Endothelial cell (in vitro differentiated cells): Measurements from ENCODE around the gene TSPAN13. TPM values are rescaled to one million over a fixed set of nuclear protein-coding genes. Genes with fewer than 3 reads are reported as not detected.

Experiments
- DNase-seq: peaks from one replicate; pipeline ENCODE4 v3.0.0; 2021; ENCODE audit warnings: low spot score
- H3K27ac Mint-ChIP-seq: one replicate; pipeline ENCODE4 v1.8.0; 2021; ENCODE audit warnings: mixed read lengths, inconsistent platforms; ENCODE audit not compliant: unreplicated experiment
- H3K27me3 Mint-ChIP-seq: one replicate; pipeline ENCODE4 v1.8.0; 2021; ENCODE audit warnings: mild to moderate bottlenecking, moderate library complexity, mixed read lengths, inconsistent platforms; ENCODE audit not compliant: unreplicated experiment
- H3K36me3 Mint-ChIP-seq: one replicate; pipeline ENCODE4 v1.8.0; 2021; ENCODE audit warnings: mild to moderate bottlenecking, low read depth, mixed read lengths, inconsistent platforms; ENCODE audit not compliant: unreplicated experiment
- H3K4me1 Mint-ChIP-seq: one replicate; pipeline ENCODE4 v1.8.0; 2021; ENCODE audit warnings: mild to moderate bottlenecking, mixed read lengths, inconsistent platforms; ENCODE audit not compliant: unreplicated experiment
- H3K4me3 Mint-ChIP-seq: one replicate; pipeline ENCODE4 v1.8.0; 2021; ENCODE audit warnings: mild to moderate bottlenecking, mixed read lengths, inconsistent platforms; ENCODE audit not compliant: unreplicated experiment
- H3K9me3 Mint-ChIP-seq: one replicate; pipeline ENCODE4 v1.8.0; 2021; ENCODE audit warnings: mixed read lengths, inconsistent platforms; ENCODE audit not compliant: unreplicated experiment
- total RNA-seq: library from RNA; stranded (reverse); fragmentation: NEBNext Ultra II Directional; extraction: Animal tissue kit (Norgen Biotek cat#: 25700); gene quantifications from one replicate; pipeline ENCODE4 v1.2.1, GENCODE V29; 2021; ENCODE audit not compliant: unreplicated experiment
- TF ChIP-seq, protein P1 (sequence below): fragments of 200-600 bp; sonication (generic); IDR thresholded peaks from one replicate; pipeline ENCODE4 v1.5.0; 2021; ENCODE audit warnings: antibody characterized with exemption; ENCODE audit not compliant: unreplicated experiment

Gene TSPAN13
- total RNA-seq, 1 donor from 2014 or later: 82.0 TPM

DNA sequence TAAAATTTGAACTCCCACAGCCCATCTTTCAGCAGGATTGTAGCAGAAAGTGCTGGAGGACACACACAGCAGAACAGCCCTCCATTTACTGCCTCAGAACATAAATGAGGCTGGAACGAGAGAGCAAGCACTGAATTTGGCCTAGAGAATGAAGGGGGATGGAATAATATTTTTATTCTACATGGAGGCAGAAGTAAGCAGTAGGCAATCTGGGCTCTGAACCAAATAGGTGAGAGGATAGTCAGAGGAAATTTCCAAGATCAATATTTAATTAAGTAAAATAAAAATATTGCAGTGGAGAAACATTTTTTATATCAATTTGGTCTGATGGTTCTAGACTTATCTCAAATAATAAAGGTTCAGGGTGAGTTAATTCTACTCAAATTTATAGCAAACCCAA is 29.2 kb upstream of the TSPAN13 start:
- Mint-ChIP-seq H3K4me3 (no peak overlapping the region), H3K4me1 (peaks cover 6% of the 10 kb centered on the region), H3K27ac (no peak overlapping the region), H3K36me3 (no peaks in the 10 kb centered on the region), H3K9me3 (no peaks in the 10 kb centered on the region), H3K27me3 (no peaks in the 10 kb centered on the region)
- no peak for DNase-seq
- TF ChIP-seq, protein P1, sequence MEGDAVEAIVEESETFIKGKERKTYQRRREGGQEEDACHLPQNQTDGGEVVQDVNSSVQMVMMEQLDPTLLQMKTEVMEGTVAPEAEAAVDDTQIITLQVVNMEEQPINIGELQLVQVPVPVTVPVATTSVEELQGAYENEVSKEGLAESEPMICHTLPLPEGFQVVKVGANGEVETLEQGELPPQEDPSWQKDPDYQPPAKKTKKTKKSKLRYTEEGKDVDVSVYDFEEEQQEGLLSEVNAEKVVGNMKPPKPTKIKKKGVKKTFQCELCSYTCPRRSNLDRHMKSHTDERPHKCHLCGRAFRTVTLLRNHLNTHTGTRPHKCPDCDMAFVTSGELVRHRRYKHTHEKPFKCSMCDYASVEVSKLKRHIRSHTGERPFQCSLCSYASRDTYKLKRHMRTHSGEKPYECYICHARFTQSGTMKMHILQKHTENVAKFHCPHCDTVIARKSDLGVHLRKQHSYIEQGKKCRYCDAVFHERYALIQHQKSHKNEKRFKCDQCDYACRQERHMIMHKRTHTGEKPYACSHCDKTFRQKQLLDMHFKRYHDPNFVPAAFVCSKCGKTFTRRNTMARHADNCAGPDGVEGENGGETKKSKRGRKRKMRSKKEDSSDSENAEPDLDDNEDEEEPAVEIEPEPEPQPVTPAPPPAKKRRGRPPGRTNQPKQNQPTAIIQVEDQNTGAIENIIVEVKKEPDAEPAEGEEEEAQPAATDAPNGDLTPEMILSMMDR: no peak

DNA sequence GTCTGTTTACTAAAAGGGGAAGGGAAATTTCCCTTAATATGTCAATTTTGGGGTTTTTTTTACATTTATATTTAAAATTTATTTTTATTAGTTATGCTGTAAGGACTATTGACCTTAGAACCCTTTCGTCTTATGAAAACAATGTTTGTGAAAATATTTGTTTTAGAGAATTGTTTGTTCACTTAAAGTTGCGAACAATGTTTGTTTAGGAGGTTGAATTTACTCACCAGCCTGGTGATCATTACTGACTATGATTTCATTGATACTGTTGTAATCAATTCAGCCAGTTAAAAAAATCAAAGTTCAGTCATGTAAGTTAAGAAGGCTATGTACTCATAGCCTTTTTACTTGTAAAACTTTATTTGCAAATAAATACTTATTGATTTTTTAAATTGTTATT is 27.4 kb upstream of the TSPAN13 start:
- H3K36me3 Mint-ChIP-seq: no peaks in the 10 kb centered on the region
- H3K4me3 Mint-ChIP-seq: no peak overlapping the region
- H3K27ac Mint-ChIP-seq: no peak overlapping the region
- TF ChIP-seq, protein P1: no peak
- DNase-seq: no peak
- no peaks in the 10 kb centered on the region for H3K4me1 Mint-ChIP-seq
- no peaks in the 10 kb centered on the region for H3K27me3 Mint-ChIP-seq
- H3K9me3 Mint-ChIP-seq: no peaks in the 10 kb centered on the region

DNA sequence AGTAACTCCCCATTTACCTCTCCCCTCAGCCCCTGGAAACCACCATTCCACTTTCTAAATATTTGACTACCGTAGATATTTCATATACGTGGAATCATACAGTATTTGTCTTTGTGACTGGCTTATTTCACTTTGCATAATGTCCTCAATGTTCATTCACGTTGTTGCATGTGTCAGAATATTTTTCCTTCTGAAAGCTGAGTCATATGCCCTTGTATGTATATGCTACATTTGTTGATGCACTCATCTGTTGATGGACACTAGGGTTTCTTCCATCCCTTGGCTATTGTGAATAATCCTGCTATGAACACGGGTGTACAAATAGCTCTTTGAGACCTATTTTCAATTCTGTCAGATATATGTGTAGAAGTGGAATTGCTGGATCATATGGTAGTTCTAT is 25.8 kb upstream of the TSPAN13 start:
- peaks cover 3% of the 10 kb centered on the region for H3K27me3 Mint-ChIP-seq
- no peak overlapping the region for H3K4me3 Mint-ChIP-seq
- no peak overlapping the region for H3K27ac Mint-ChIP-seq
- no peaks in the 10 kb centered on the region for H3K9me3 Mint-ChIP-seq
- TF ChIP-seq, protein P1: no peak
- peaks cover 2% of the 10 kb centered on the region for H3K4me1 Mint-ChIP-seq
- no peaks in the 10 kb centered on the region for H3K36me3 Mint-ChIP-seq
- no peak for DNase-seq

DNA sequence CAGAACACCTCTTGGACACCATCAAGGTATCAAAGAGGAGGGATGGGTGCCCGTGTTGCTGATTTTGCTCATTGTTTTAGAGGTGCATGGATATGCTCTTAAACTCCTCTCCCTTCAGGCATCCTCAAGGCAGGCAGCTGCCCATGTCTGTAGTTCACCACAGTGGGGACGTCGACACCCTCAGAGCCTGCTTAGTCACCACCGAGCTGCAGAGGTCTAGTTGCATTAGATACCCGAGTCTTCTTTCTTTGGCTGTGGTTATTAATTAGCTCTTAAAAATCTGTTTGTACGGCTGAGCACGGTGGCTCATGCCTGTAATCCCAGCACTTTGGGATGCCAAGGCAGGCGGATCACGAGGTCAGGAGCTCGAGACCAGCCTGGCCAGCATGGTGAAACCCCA is 24.7 kb upstream of the TSPAN13 start:
- DNase-seq: no peak
- no peaks in the 10 kb centered on the region for H3K9me3 Mint-ChIP-seq

DNA sequence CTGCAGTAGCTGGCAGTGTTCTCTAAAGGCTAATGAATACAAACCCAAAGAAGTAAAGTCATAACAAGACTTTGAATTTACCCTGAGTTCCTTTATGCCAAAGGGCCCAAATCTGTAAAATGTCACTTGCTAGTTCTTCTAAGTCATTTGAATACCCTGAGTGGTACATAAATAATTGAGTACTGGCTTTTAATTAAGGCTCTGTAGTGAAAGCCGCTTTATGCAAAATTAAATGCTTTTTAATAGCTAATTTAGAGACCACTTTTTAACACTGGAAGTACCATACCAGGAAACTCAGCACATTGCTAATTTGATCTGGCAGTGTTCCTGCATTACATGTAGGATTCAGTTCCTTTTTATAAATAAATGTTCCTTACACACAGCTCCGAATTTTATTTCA is 24.0 kb upstream of the TSPAN13 start:
- Mint-ChIP-seq H3K4me1 (peaks cover 8% of the 10 kb centered on the region), H3K27ac (no peak overlapping the region), H3K36me3 (no peaks in the 10 kb centered on the region), H3K4me3 (no peak overlapping the region), H3K9me3 (no peaks in the 10 kb centered on the region), H3K27me3 (peaks cover 3% of the 10 kb centered on the region)
- DNase-seq: no peak
- TF ChIP-seq, protein P1: no peak

More for the DNA sequence above, 24.7 kb upstream of the TSPAN13 start:
- Mint-ChIP-seq H3K27ac (no peak overlapping the region), H3K27me3 (peaks cover 3% of the 10 kb centered on the region), H3K36me3 (no peaks in the 10 kb centered on the region), H3K4me1 (peaks cover 2% of the 10 kb centered on the region), H3K4me3 (no peak overlapping the region)
- TF ChIP-seq, protein P1: no peak
